Activated CD4-positive, alpha-beta T cell treated with anti-CD3 and anti-CD28 coated beads for 36 hours (primary cell): Measurements from ENCODE around the gene EXD1. TPM values are rescaled to one million over a fixed set of nuclear protein-coding genes. Genes with fewer than 3 reads are reported as not detected.
"Not testable (repeated sequence)": the region's sequence is repeated elsewhere in the genome, so short reads cannot be mapped to it uniquely, and the experiment has no call there.

Experiments used
- ATAC-seq: fragments of 200-7000 bp; cut with Tn5 transposase; one replicate; pipeline ENCODE4 v1.10.0; 2021; ENCODE audit warnings: mild to moderate bottlenecking, moderate library complexity
- CTCF ChIA-PET: fragments of 350-600 bp; sonication (Branson Sonifier 250); formaldehyde crosslinking; loops from one replicate; lab custom pipeline; 2021; ENCODE audit warnings: antibody characterized with exemption; lab: Charles Lee
- POLR2A ChIA-PET: fragments of 350-600 bp; sonication (Branson Sonifier 250); formaldehyde crosslinking; loops from one replicate; lab custom pipeline; 2021; ENCODE audit warnings: antibody characterized with exemption, inconsistent platforms; lab: Charles Lee
- DNase-seq: peaks from one replicate; pipeline ENCODE4 v3.0.0-alpha.2; 2020
- H3K27ac Mint-ChIP-seq: one replicate; pipeline ENCODE4 v1.8.0; 2021; ENCODE audit warnings: mixed read lengths
- H3K27me3 Mint-ChIP-seq: one replicate; pipeline ENCODE4 v1.8.0; 2021; ENCODE audit warnings: mixed read lengths
- H3K36me3 Mint-ChIP-seq: one replicate; pipeline ENCODE4 v1.8.0; 2021; ENCODE audit warnings: low read depth, mixed read lengths
- H3K4me1 Mint-ChIP-seq: one replicate; pipeline ENCODE4 v1.8.0; 2021; ENCODE audit warnings: mixed read lengths
- H3K4me3 Mint-ChIP-seq: one replicate; pipeline ENCODE4 v1.8.0; 2021; ENCODE audit warnings: mild to moderate bottlenecking, moderate library complexity, mixed read lengths
- H3K9me3 Mint-ChIP-seq: one replicate; pipeline ENCODE4 v1.8.0; 2021; ENCODE audit warnings: low read depth, mixed read lengths
- intact Hi-C, 2 experiments: fragments of 100-400 bp; cut with DNase I in 1 of 2; cut with micrococcal nuclease in 1 of 2; formaldehyde crosslinking; loops; one replicate each; pipeline versions ENCODE4 v1.14.2 to v1.15.1; 2022 to 2024; cut with DNase I, micrococcal nuclease
- total RNA-seq, 2 experiments: library from RNA; stranded (reverse); gene quantifications; one replicate each; pipeline ENCODE4 v1.2.3, GENCODE V29; 2021

EXD1 gene
- total RNA-seq, 2 experiments from 2014 or later, result not detected

GRCh38 chr15:41139619-41140018 is 90.9 kb downstream of the EXD1 start:
- intact Hi-C loops, result no loop called here
- no peaks in the 10 kb centered on the region for H3K4me1 Mint-ChIP-seq
- H3K4me3 Mint-ChIP-seq, result no peak overlapping the region
- H3K27ac Mint-ChIP-seq, result no peak overlapping the region
- H3K36me3 Mint-ChIP-seq, result no peaks in the 10 kb centered on the region
- no peaks in the 10 kb centered on the region for H3K9me3 Mint-ChIP-seq
- DNase-seq (no peak), ATAC-seq (no peak)
- ChIA-PET POLR2A (no interaction called here), CTCF (no interaction called here)
- no peaks in the 10 kb centered on the region for H3K27me3 Mint-ChIP-seq

GRCh38 chr15:41139112-41139511 is 91.4 kb downstream of the EXD1 start:
- ATAC-seq, H3K9me3 Mint-ChIP-seq, H3K27ac Mint-ChIP-seq, H3K4me3 Mint-ChIP-seq, DNase-seq, H3K4me1 Mint-ChIP-seq, H3K36me3 Mint-ChIP-seq, POLR2A ChIA-PET, H3K27me3 Mint-ChIP-seq, intact Hi-C loops: not testable (repeated sequence)
- CTCF ChIA-PET, result interaction anchor here (0.7 kb wide), 1 partner anchor 107 kb away, joined by 3 read pairs; no protein-coding TSS in a partner anchor

GRCh38 chr15:41135580-41135979 is 95.0 kb downstream of the EXD1 start:
- H3K4me3 Mint-ChIP-seq, POLR2A ChIA-PET, intact Hi-C loops, H3K9me3 Mint-ChIP-seq, H3K36me3 Mint-ChIP-seq, H3K4me1 Mint-ChIP-seq, H3K27me3 Mint-ChIP-seq, DNase-seq, ATAC-seq, H3K27ac Mint-ChIP-seq: not testable (repeated sequence)
- CTCF ChIA-PET, result interaction anchor here (0.6 kb wide), 1 partner anchor 203 kb away, joined by 3 read pairs; no protein-coding TSS in a partner anchor

GRCh38 chr15:41133454-41133853 is 97.1 kb downstream of the EXD1 start:
- H3K27ac Mint-ChIP-seq, result no peak overlapping the region
- POLR2A ChIA-PET, result no interaction called here

More at GRCh38 chr15:41133454-41133853, 97.1 kb downstream of the EXD1 start:
- ATAC-seq (no peak), DNase-seq (no peak)
- no peaks in the 10 kb centered on the region for H3K9me3 Mint-ChIP-seq
- no peaks in the 10 kb centered on the region for H3K36me3 Mint-ChIP-seq
- intact Hi-C loops, result no loop called here
- CTCF ChIA-PET, result no interaction called here
- peaks cover 4% of the 10 kb centered on the region for H3K27me3 Mint-ChIP-seq
- no peak overlapping the region for H3K4me3 Mint-ChIP-seq
- no peaks in the 10 kb centered on the region for H3K4me1 Mint-ChIP-seq

Other genes starting within 250 kb of the EXD1 start
- gene INO80, start 114.5 kb downstream of the EXD1 start, total RNA-seq, result 10 to 100 TPM; 22.2 to 25.1 TPM
- gene CHP1, start 511 bp upstream of the EXD1 start, total RNA-seq, result 10 to 100 TPM; 32.7 to 34.5 TPM
- 10 to 100 TPM; 11.5 to 14.0 TPM for gene OIP5, start 101.8 kb upstream of the EXD1 start, total RNA-seq
- 100 to 1,000 TPM; 179 to 206 TPM for gene NUSAP1, start 102.1 kb upstream of the EXD1 start, total RNA-seq
- 10 to 100 TPM; 16.9 to 27.2 TPM for gene NDUFAF1, start 171.7 kb upstream of the EXD1 start, total RNA-seq
- 10 to 100 TPM; 29.4 to 32.3 TPM for gene RTF1, start 186.3 kb upstream of the EXD1 start, total RNA-seq